ENCODE data around the gene TRIM34. TPM values are rescaled to one million over a fixed set of nuclear protein-coding genes. Genes with fewer than 3 reads are reported as not detected.
"Not testable (repeated sequence)": the region's sequence is repeated elsewhere in the genome, so short reads cannot be mapped to it uniquely, and the experiment has no call there.

Gene TRIM34
- total and polyA plus RNA-seq, 3 donors from 2014 or later = 6.5 to 7.6 (median 6.5) TPM

GRCh38 chr11:5686426-5686825, 61.6 kb downstream of the TRIM34 start:
- H3K4me1 ChIP-seq = peaks cover 5% of the 10 kb centered on the region
- no peaks in the 10 kb centered on the region for H3K36me3 ChIP-seq (ENCODE audit: low read depth, missing control alignments)
- DNase-seq = no peak
- WGBS, 2 donors = 89 to 93% methylated on average over 4 of the region's 4 CpGs
- H3K27me3 ChIP-seq = no peaks in the 10 kb centered on the region
- no peak overlapping the region for H3K4me3 ChIP-seq
- intact Hi-C loops (cut with DNase I; ENCODE audit: low total_unique reads) = no loop called here
- no peak for TF ChIP-seq POLR2A (IDR thresholded peaks at IDR 0.05)
- TF ChIP-seq, protein P1, sequence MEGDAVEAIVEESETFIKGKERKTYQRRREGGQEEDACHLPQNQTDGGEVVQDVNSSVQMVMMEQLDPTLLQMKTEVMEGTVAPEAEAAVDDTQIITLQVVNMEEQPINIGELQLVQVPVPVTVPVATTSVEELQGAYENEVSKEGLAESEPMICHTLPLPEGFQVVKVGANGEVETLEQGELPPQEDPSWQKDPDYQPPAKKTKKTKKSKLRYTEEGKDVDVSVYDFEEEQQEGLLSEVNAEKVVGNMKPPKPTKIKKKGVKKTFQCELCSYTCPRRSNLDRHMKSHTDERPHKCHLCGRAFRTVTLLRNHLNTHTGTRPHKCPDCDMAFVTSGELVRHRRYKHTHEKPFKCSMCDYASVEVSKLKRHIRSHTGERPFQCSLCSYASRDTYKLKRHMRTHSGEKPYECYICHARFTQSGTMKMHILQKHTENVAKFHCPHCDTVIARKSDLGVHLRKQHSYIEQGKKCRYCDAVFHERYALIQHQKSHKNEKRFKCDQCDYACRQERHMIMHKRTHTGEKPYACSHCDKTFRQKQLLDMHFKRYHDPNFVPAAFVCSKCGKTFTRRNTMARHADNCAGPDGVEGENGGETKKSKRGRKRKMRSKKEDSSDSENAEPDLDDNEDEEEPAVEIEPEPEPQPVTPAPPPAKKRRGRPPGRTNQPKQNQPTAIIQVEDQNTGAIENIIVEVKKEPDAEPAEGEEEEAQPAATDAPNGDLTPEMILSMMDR (IDR thresholded peaks at IDR 0.05) = no peak
- no peak overlapping the region for H3K27ac ChIP-seq
- H3K9me3 ChIP-seq = no peaks in the 10 kb centered on the region

GRCh38 chr11:5688482-5688881, 63.7 kb downstream of the TRIM34 start:
- TF ChIP-seq, protein P1 (IDR thresholded peaks at IDR 0.05) = no peak
- no peak for TF ChIP-seq POLR2A (IDR thresholded peaks at IDR 0.05)
- H3K27me3 ChIP-seq = no peaks in the 10 kb centered on the region
- H3K4me1 ChIP-seq = peaks cover 5% of the 10 kb centered on the region
- DNase-seq = no peak
- 94 to 100% methylated on average over 1 of the region's 1 CpG for WGBS, 2 donors
- H3K9me3 ChIP-seq = no peaks in the 10 kb centered on the region
- H3K36me3 ChIP-seq (ENCODE audit: low read depth, missing control alignments) = no peaks in the 10 kb centered on the region
- intact Hi-C loops (cut with DNase I; ENCODE audit: low total_unique reads) = no loop called here
- peak overlapping the region; percentile 85 to 97 for H3K27ac ChIP-seq
- H3K4me3 ChIP-seq = no peak overlapping the region

DNA sequence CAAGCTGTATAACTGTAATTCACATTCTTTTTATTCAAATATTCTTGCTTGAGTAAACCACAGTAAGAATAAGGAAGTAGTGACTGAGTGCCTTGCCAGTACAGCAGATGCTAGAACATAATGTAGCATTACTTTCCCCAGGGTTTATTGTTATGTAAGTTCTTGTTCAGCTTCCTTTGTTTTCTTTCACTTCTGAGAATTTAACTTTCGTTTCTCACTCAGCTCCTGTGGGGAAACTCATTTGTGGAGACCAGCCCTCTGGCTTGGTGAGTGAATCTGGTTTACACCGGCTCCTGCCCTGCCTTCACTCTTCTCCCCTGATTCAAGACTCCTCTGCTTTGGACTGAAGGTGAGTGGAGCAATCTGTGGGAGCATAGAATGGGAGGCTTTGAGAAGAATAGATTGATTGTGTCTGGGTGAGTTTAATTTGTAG, 64.8 kb downstream of the TRIM34 start, which contains the start of gene TRIM22:
Gene TRIM22 (plus strand): TSS at position 240 of the 433 bp plus-strand sequence. CDS start 6,443 bp downstream, outside the sequence.
- Histone ChIP-seq H3K27ac (peak within 1 kb of the TSS; percentile 85 to 97), H3K36me3 (ENCODE audit: low read depth, missing control alignments) (no peaks in the 10 kb centered on the region), H3K9me3 (no peaks in the 10 kb centered on the region), H3K4me1 (no peaks in the 10 kb centered on the region), H3K27me3 (no peaks in the 10 kb centered on the region), H3K4me3 (peak within 1 kb of the TSS; percentile 38 to 51)
- TF ChIP-seq POLR2A (IDR thresholded peaks at IDR 0.05) = no peak
- TF ChIP-seq, protein P1 (IDR thresholded peaks at IDR 0.05) = no peak
- peak; percentile 59 for DNase-seq
- WGBS, 2 donors = 27 to 28% methylated on average over 2 of the region's 2 CpGs
- intact Hi-C loops (cut with DNase I; ENCODE audit: low total_unique reads) = no loop called here

DNA sequence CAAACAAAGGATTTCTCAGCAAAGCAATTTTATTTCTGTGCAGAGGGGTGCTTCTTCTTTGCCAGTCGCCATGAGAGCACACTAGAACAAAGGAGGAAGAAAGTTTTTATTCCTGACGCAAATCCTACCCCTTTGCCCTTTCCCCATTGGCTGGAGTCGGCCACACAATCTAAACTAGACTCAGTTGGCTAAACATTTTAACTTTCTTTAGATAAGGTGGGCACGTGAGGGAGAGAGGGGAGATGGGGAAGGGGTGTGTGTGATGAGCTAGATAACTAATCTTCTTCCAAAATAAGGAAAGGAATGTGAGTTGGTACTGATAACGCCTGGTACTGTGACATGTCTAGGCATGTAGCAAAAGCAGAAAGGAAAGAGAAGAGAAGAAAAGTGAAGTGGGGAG, 65.4 kb downstream of the TRIM34 start:
- TF ChIP-seq, protein P1 (IDR thresholded peaks at IDR 0.05) = no peak
- TF ChIP-seq POLR2A (IDR thresholded peaks at IDR 0.05) = no peak
- H3K4me1 ChIP-seq = no peaks in the 10 kb centered on the region

GRCh38 chr11:5690736-5691135, 65.9 kb downstream of the TRIM34 start:
- WGBS, 2 donors = 26 to 36% methylated on average over 5 of the region's 5 CpGs
- no peaks in the 10 kb centered on the region for H3K4me1 ChIP-seq
- no peaks in the 10 kb centered on the region for H3K9me3 ChIP-seq
- H3K4me3 ChIP-seq = peak overlapping the region; percentile 38 to 51
- peak; percentile 49 for DNase-seq
- H3K27me3 ChIP-seq = no peaks in the 10 kb centered on the region
- H3K27ac ChIP-seq = peak overlapping the region; percentile 85 to 97
- TF ChIP-seq POLR2A (IDR thresholded peaks at IDR 0.05) = no peak
- TF ChIP-seq, protein P1 (IDR thresholded peaks at IDR 0.05) = no peak
- H3K36me3 ChIP-seq (ENCODE audit: low read depth, missing control alignments) = no peaks in the 10 kb centered on the region
- intact Hi-C loops (cut with DNase I; ENCODE audit: low total_unique reads) = no loop called here

More for the DNA sequence above, 65.4 kb downstream of the TRIM34 start:
- peak; percentile 25 for DNase-seq
- Histone ChIP-seq H3K9me3 (no peaks in the 10 kb centered on the region), H3K36me3 (ENCODE audit: low read depth, missing control alignments) (no peaks in the 10 kb centered on the region), H3K4me3 (peak overlapping the region; percentile 38 to 51), H3K27me3 (no peaks in the 10 kb centered on the region), H3K27ac (peak overlapping the region; percentile 85 to 97)
- intact Hi-C loops (cut with DNase I; ENCODE audit: low total_unique reads) = no loop called here
- WGBS, 2 donors = 28 to 38% methylated on average over 5 of the region's 5 CpGs

DNA sequence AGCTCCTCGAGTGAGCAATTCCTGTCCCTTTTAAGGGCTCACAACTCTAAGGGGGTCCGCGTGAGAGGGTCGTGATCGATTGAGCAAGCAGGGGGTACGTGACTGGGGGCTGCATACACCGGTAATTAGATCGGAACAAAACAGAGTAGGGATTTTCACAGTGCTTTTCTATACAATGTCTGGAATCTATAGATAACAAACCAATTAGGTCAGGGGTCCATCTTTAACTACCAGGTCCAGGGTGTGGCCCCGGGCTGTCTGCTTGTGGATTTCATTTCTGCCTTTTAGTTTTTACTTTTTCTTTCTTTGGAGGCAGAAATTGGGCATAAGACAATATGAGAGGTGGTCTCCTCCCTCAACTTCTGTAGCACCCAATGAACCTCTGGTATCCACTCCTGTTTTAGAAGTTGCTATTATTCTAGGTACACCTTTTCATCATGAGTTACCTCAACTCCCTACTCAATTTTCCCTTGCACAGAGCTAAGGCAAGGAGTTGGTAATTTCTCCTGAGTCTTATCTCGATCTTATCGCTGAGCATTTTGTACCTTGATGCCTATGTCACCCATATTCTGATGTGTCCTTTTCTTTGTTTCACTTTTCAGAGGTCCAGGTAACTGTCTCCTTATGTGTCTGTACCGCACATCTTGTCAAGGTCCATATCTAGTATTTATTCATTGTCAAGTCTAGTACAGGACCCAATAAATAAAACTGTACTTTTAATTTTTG, 66.6 kb downstream of the TRIM34 start:
- Histone ChIP-seq H3K27ac (peak overlapping the region; percentile 85 to 97), H3K4me3 (peak overlapping the region; percentile 38 to 51)
- H3K36me3 ChIP-seq (ENCODE audit: low read depth, missing control alignments); DNase-seq; H3K9me3 ChIP-seq; intact Hi-C loops (cut with DNase I; ENCODE audit: low total_unique reads); H3K27me3 ChIP-seq; H3K4me1 ChIP-seq: not testable (repeated sequence)
- WGBS, 2 donors = 55 to 57% methylated on average over 12 of the region's 12 CpGs

All from testis (tissue), 3 donors.